ENCODE results near the gene GOLM1. TPM values are rescaled to one million over a fixed set of nuclear protein-coding genes. Genes with fewer than 3 reads are reported as not detected.
"Not testable (repeated sequence)": the region's sequence is repeated elsewhere in the genome, so short reads cannot be mapped to it uniquely, and the experiment has no call there.

Gene GOLM1
- total and polyA plus RNA-seq, 10 donors, result 4.8 to 76.3 (median 48.9) TPM

- 94 to 98% (median 95%) methylated on average over 7 to 13 of the region's 13 CpGs for WGBS, 5 donors
- H3K4me1 ChIP-seq, result peaks cover 0 to 11% (median under 1%) of the 10 kb centered on the region in 6 donors
- H3K9me3 ChIP-seq, result no peaks in the 10 kb centered on the region
- H3K27me3 ChIP-seq (replicated peaks in 1 of 7), result no peaks in the 10 kb centered on the region
- intact Hi-C loops (cut with DNase I; ENCODE audit: low total_unique reads), result no loop called here
- no peaks in the 10 kb centered on the region for H3K36me3 ChIP-seq
- DNase-seq, result no peak
- TF ChIP-seq POLR2AphosphoS5 (IDR thresholded peaks at IDR 0.05) (no peak), CTCF (IDR thresholded peaks at IDR 0.05 in 8 of 11, conservative IDR thresholded peaks at IDR 0.05 in 3 of 11) (no peak), POLR2A (IDR thresholded peaks at IDR 0.05) (no peak)
- no peak overlapping the region for H3K27ac ChIP-seq
- no peak overlapping the region for H3K4me3 ChIP-seq
These were observed 41.9 kb downstream of the GOLM1 start for GRCh38 chr9:86057491-86057890.

- Histone ChIP-seq H3K27ac (no peak overlapping the region), H3K9me3 (no peaks in the 10 kb centered on the region), H3K4me3 (no peak overlapping the region), H3K4me1 (no peaks in the 10 kb centered on the region), H3K27me3 (replicated peaks in 1 of 7) (no peaks in the 10 kb centered on the region), H3K36me3 (no peaks in the 10 kb centered on the region)
- DNase-seq, result no peak
- TF ChIP-seq POLR2A (IDR thresholded peaks at IDR 0.05), result no peak
- no peak for TF ChIP-seq CTCF (IDR thresholded peaks at IDR 0.05 in 8 of 11, conservative IDR thresholded peaks at IDR 0.05 in 3 of 11)
- no peak for TF ChIP-seq POLR2AphosphoS5 (IDR thresholded peaks at IDR 0.05)
- intact Hi-C loops (cut with DNase I; ENCODE audit: low total_unique reads), result no loop called here
- WGBS, 5 donors, result 77 to 91% (median 78%) methylated on average over 3 of the region's 3 CpGs
These were observed 44.7 kb downstream of the GOLM1 start for GRCh38 chr9:86054695-86055094.

- no peaks in the 10 kb centered on the region for H3K36me3 ChIP-seq
- no peaks in the 10 kb centered on the region for H3K9me3 ChIP-seq
- TF ChIP-seq POLR2AphosphoS5 (IDR thresholded peaks at IDR 0.05) (no peak), CTCF (IDR thresholded peaks at IDR 0.05 in 8 of 11, conservative IDR thresholded peaks at IDR 0.05 in 3 of 11) (no peak), POLR2A (IDR thresholded peaks at IDR 0.05) (no peak)
- intact Hi-C loops (cut with DNase I; ENCODE audit: low total_unique reads), result no loop called here
- H3K4me1 ChIP-seq, result no peaks in the 10 kb centered on the region
- H3K4me3 ChIP-seq, result no peak overlapping the region
- no peak overlapping the region for H3K27ac ChIP-seq
- H3K27me3 ChIP-seq (replicated peaks in 1 of 7), result no peaks in the 10 kb centered on the region
- WGBS, 5 donors, result 82 to 92% (median 88%) methylated on average over 21 of the region's 21 CpGs
- DNase-seq, result no peak
These were observed 46.5 kb downstream of the GOLM1 start for GRCh38 chr9:86052556-86053468.

GRCh38 chr9:86048018-86048742 is 51.2 kb downstream of the GOLM1 start:
- H3K4me1 ChIP-seq; H3K4me3 ChIP-seq; intact Hi-C loops (cut with DNase I; ENCODE audit: low total_unique reads); DNase-seq; H3K27me3 ChIP-seq (replicated peaks in 1 of 7); H3K27ac ChIP-seq; H3K9me3 ChIP-seq; H3K36me3 ChIP-seq: not testable (repeated sequence)
- WGBS, 5 donors, result 81 to 92% (median 88%) methylated on average over 6 to 7 of the region's 7 CpGs

Measured in spleen (tissue), 11 donors.